Neural cell (in vitro differentiated cells): ENCODE data around the gene ANTXR2. TPM values are rescaled to one million over a fixed set of nuclear protein-coding genes. Genes with fewer than 3 reads are reported as not detected.

Experiments
- H2AFZ ChIP-seq: fragments of 200-600, 300-800 bp; sonication (generic), shearing (Covaris generic); 2 replicates; pipeline ENCODE4 v1.6.0; 2014; ENCODE audit warnings: low read depth, mild to moderate bottlenecking, antibody characterized with exemption, low read length, moderate library complexity
- H3F3A ChIP-seq: fragments of 200-600 bp; shearing (Covaris generic); 2 replicates; pipeline ENCODE4 v1.6.1; 2016; ENCODE audit warnings: mild to moderate bottlenecking, moderate library complexity, mixed read lengths, antibody characterized with exemption, low read length; ENCODE audit not compliant: insufficient read depth, poor library complexity, severe bottlenecking
- H3K27ac ChIP-seq: fragments of 200-600, 300-800 bp; sonication (generic), shearing (Covaris generic); 2 replicates; pipeline ENCODE4 v1.5.1; 2014; ENCODE audit warnings: mild to moderate bottlenecking, low read length, moderate library complexity
- H3K27me3 ChIP-seq: fragments of 300-800, 200-600 bp; sonication (generic), shearing (Covaris generic); 2 replicates; pipeline ENCODE4 v1.6.0; 2014; ENCODE audit warnings: mild to moderate bottlenecking, low read depth, low read length, moderate library complexity; ENCODE audit not compliant: insufficient read depth
- H3K36me3 ChIP-seq: fragments of 300-800, 200-600 bp; sonication (generic), shearing (Covaris generic); 2 replicates; pipeline ENCODE4 v1.5.1; 2014; ENCODE audit warnings: mild to moderate bottlenecking, antibody characterized with exemption, low read length, moderate library complexity; ENCODE audit not compliant: insufficient read depth
- H3K4me2 ChIP-seq: fragments of 300-800, 200-600 bp; sonication (generic), shearing (Covaris generic); 2 replicates; pipeline ENCODE4 v1.6.0; 2014; ENCODE audit warnings: mild to moderate bottlenecking, low read length
- H3K4me3 ChIP-seq: fragments of 300-800, 200-600 bp; sonication (generic), shearing (Covaris generic); 2 replicates; pipeline ENCODE4 v1.5.1; 2014; ENCODE audit warnings: mild to moderate bottlenecking, low read length, moderate library complexity
- H3K79me2 ChIP-seq: fragments of 200-600 bp; shearing (Covaris generic); replicated peaks from 2 replicates; pipeline ENCODE4 v1.6.0; 2014; ENCODE audit warnings: mild to moderate bottlenecking, low read length, moderate library complexity; ENCODE audit not compliant: insufficient read depth
- H3K9ac ChIP-seq: fragments of 300-800, 200-600 bp; sonication (generic), shearing (Covaris generic); 2 replicates; pipeline ENCODE4 v1.6.1; 2016; ENCODE audit warnings: mild to moderate bottlenecking, low read length, mixed read lengths
- H3K9me2 ChIP-seq: fragments of 200-600 bp; shearing (Covaris generic); 2 replicates; pipeline ENCODE4 v1.6.1; 2016; ENCODE audit warnings: mild to moderate bottlenecking, low read length, mixed read lengths; ENCODE audit not compliant: insufficient read depth
- H3K9me3 ChIP-seq: fragments of 200-600, 300-800 bp; sonication (generic), shearing (Covaris generic); 2 replicates; pipeline ENCODE4 v1.6.1; 2016; ENCODE audit warnings: mild to moderate bottlenecking, mixed run types, low read length, moderate library complexity, mixed read lengths
- H4K20me1 ChIP-seq: fragments of 200-600 bp; shearing (Covaris generic); 2 replicates; pipeline ENCODE4 v1.6.1; 2016; ENCODE audit warnings: mild to moderate bottlenecking, mixed run types; ENCODE audit not compliant: insufficient read depth
- EP300 ChIP-seq: fragments of 450-650 bp; conservative IDR thresholded peaks from 2 replicates; pipeline ENCODE4 v1.6.1; 2014; ENCODE audit warnings: antibody characterized with exemption, mild to moderate bottlenecking, moderate library complexity; ENCODE audit not compliant: poor library complexity, severe bottlenecking
- EZH2 ChIP-seq: fragments of 200-600, 300-800 bp; shearing (Covaris generic), sonication (generic); IDR thresholded peaks from 2 replicates; pipeline ENCODE4 v1.6.1; 2014; ENCODE audit warnings: antibody characterized with exemption, low read length, borderline replicate concordance, mild to moderate bottlenecking; ENCODE audit not compliant: insufficient read depth, poor library complexity, severe bottlenecking
- MXI1 ChIP-seq: fragments of 450-650 bp; conservative IDR thresholded peaks from 2 replicates; pipeline ENCODE4 v1.6.1; 2014; ENCODE audit warnings: antibody characterized with exemption, mild to moderate bottlenecking; ENCODE audit not compliant: poor library complexity, severe bottlenecking
- POLR2AphosphoS5 ChIP-seq: IDR thresholded peaks from 2 replicates; pipeline ENCODE4 v1.6.1; 2012
- RAD21 ChIP-seq: fragments of 450-650 bp; conservative IDR thresholded peaks from 2 replicates; pipeline ENCODE4 v1.6.1; 2014; ENCODE audit warnings: antibody characterized with exemption, mild to moderate bottlenecking, moderate library complexity
- REST ChIP-seq: IDR thresholded peaks from 2 replicates; pipeline ENCODE4 v1.6.1; 2012; ENCODE audit warnings: borderline replicate concordance
- SMC3 ChIP-seq: fragments of 450-650 bp; conservative IDR thresholded peaks from 2 replicates; pipeline ENCODE4 v1.6.1; 2014; ENCODE audit warnings: antibody characterized with exemption, mild to moderate bottlenecking, moderate library complexity; ENCODE audit not compliant: poor library complexity
- TAF1 ChIP-seq: IDR thresholded peaks from 2 replicates; pipeline ENCODE4 v1.6.1; 2012; ENCODE audit warnings: low read depth
- polyA plus RNA-seq: library from polyadenylated mRNA; depleted of rRNA; stranded (reverse); fragments of >200 nt; gene quantifications from 2 replicates; pipeline ENCODE4 v1.2.3, GENCODE V29; 2014
- TF ChIP-seq, protein P1 (sequence below): fragments of 450-650 bp; IDR thresholded peaks from 2 replicates; pipeline ENCODE4 v1.5.1; 2014; ENCODE audit warnings: antibody characterized with exemption, mild to moderate bottlenecking, moderate library complexity; ENCODE audit not compliant: poor library complexity, severe bottlenecking

The ANTXR2 gene
- polyA plus RNA-seq, 1 donor from 2014 or later, result 31.7 TPM

DNA sequence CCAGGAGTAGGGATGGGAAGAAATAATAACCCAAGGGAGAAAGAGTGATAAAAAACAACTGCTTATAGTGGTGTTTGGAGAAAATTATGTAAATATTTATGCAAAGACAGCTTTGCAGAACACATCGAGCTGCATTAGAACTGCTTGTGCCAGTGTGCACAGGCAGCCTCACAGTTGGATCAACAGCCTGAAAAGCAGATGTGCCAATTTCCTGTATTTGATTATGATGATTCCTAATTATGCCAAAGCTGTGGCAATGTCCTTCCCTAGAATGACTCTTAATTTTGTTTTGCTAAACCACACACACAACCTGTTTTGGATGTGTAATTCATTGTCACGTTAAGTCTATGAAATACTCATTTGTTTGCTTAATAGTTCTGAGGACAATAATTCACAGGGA is 30.6 kb upstream of the ANTXR2 start:
- no peaks in the 10 kb centered on the region for H3K9me2 ChIP-seq
- no peak overlapping the region for H3K9ac ChIP-seq
- no peaks in the 10 kb centered on the region for H3K27me3 ChIP-seq
- no peaks in the 10 kb centered on the region for H3K36me3 ChIP-seq
- no peak overlapping the region for H3K4me3 ChIP-seq
- no peak overlapping the region for H2AFZ ChIP-seq
- no peaks in the 10 kb centered on the region for H3K79me2 ChIP-seq
- no peak overlapping the region for H3K4me2 ChIP-seq
- H3K9me3 ChIP-seq, result no peaks in the 10 kb centered on the region
- no peaks in the 10 kb centered on the region for H3F3A ChIP-seq
- TF ChIP-seq SMC3, result no peak
- TF ChIP-seq TAF1, result no peak
- no peak overlapping the region for H3K27ac ChIP-seq
- no peaks in the 10 kb centered on the region for H4K20me1 ChIP-seq

DNA sequence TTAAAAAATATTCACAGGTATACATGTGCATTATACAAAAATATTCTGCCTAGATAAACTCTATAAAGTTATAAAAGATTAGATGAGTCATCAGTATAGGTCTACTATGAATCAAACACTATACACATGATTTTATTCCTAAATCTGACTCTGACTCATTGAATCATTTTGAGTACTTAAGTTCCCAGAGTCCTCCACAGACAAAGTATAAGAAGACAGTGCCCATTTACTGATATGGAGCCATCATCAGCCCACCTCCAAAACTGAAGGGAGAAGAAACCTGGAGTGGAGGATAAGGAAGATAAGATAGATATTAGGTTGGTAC is 28.7 kb upstream of the ANTXR2 start:
- no peaks in the 10 kb centered on the region for H3K36me3 ChIP-seq
- no peaks in the 10 kb centered on the region for H3F3A ChIP-seq
- no peaks in the 10 kb centered on the region for H3K27me3 ChIP-seq
- H3K27ac ChIP-seq, result no peak overlapping the region
- no peak overlapping the region for H3K4me3 ChIP-seq
- no peaks in the 10 kb centered on the region for H4K20me1 ChIP-seq
- H3K79me2 ChIP-seq, result no peaks in the 10 kb centered on the region
- no peak overlapping the region for H3K9ac ChIP-seq
- H3K9me3 ChIP-seq, result no peaks in the 10 kb centered on the region
- H2AFZ ChIP-seq, result no peak overlapping the region
- no peak overlapping the region for H3K4me2 ChIP-seq
- no peak for TF ChIP-seq EP300
- TF ChIP-seq EZH2, result no peak
- TF ChIP-seq MXI1, result no peak
- no peak for TF ChIP-seq POLR2AphosphoS5
- no peak for TF ChIP-seq SMC3
- TF ChIP-seq TAF1, result no peak
- no peaks in the 10 kb centered on the region for H3K9me2 ChIP-seq

DNA sequence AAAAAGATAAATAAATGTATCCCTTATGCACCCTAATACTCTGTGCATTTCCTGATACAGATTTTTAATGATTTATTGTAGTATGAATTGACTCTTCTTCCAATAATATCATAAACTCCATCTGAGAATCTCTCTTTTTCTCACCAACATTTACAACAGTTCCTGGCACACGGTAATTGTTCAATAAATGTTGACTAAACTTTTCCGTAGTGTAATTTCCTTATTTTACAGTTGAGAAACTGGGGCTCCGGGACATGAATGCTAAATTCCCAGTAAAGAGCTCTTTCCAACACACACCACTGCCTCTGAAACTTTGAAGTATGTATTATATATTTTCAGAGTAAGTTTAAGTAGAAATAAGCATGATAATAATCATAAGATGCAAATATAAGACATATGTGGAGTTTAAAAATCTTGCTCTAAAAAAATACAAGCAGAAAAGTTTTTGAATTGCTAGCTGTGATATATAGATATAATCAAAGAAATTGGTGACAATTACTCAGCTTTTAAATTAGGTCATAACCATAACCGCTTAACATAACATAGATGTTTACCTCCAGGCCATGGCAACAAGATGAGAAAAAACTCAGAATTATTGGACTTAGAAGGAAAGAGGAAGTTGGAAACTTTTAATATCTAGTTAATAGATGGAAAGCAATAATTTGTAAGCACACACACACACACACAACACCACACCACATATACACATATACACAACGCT is 28.2 kb upstream of the ANTXR2 start:
- Histone ChIP-seq H3K79me2 (no peaks in the 10 kb centered on the region), H4K20me1 (no peaks in the 10 kb centered on the region), H3K9me2 (no peaks in the 10 kb centered on the region), H3K4me3 (no peak overlapping the region), H3K27ac (no peak overlapping the region), H3K9ac (no peak overlapping the region), H3K27me3 (no peaks in the 10 kb centered on the region), H3K4me2 (no peak overlapping the region), H3K36me3 (no peaks in the 10 kb centered on the region), H2AFZ (no peak overlapping the region), H3K9me3 (no peaks in the 10 kb centered on the region), H3F3A (no peaks in the 10 kb centered on the region)
- TF ChIP-seq EZH2, result no peak
- no peak for TF ChIP-seq EP300
- TF ChIP-seq TAF1, result no peak
- TF ChIP-seq POLR2AphosphoS5, result no peak
- TF ChIP-seq, protein P1, sequence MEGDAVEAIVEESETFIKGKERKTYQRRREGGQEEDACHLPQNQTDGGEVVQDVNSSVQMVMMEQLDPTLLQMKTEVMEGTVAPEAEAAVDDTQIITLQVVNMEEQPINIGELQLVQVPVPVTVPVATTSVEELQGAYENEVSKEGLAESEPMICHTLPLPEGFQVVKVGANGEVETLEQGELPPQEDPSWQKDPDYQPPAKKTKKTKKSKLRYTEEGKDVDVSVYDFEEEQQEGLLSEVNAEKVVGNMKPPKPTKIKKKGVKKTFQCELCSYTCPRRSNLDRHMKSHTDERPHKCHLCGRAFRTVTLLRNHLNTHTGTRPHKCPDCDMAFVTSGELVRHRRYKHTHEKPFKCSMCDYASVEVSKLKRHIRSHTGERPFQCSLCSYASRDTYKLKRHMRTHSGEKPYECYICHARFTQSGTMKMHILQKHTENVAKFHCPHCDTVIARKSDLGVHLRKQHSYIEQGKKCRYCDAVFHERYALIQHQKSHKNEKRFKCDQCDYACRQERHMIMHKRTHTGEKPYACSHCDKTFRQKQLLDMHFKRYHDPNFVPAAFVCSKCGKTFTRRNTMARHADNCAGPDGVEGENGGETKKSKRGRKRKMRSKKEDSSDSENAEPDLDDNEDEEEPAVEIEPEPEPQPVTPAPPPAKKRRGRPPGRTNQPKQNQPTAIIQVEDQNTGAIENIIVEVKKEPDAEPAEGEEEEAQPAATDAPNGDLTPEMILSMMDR, result no peak
- TF ChIP-seq RAD21, result no peak
- TF ChIP-seq SMC3, result no peak
- no peak for TF ChIP-seq MXI1
- no peak for TF ChIP-seq REST
